Neural progenitor cell (in vitro differentiated cells): ENCODE measurements around the gene SYT1.

Experiments used
- EZH2phosphoT487 ChIP-seq: fragments of 200-600 bp; sonication (generic); IDR thresholded peaks from 2 replicates; pipeline ENCODE4 v1.6.1; 2017; ENCODE audit warnings: antibody characterized with exemption
- TF ChIP-seq, protein P1 (sequence below): fragments of 200-600 bp; sonication (generic); IDR thresholded peaks from 2 replicates; pipeline ENCODE4 v1.5.1; 2017; ENCODE audit warnings: antibody characterized with exemption, mild to moderate bottlenecking

DNA sequence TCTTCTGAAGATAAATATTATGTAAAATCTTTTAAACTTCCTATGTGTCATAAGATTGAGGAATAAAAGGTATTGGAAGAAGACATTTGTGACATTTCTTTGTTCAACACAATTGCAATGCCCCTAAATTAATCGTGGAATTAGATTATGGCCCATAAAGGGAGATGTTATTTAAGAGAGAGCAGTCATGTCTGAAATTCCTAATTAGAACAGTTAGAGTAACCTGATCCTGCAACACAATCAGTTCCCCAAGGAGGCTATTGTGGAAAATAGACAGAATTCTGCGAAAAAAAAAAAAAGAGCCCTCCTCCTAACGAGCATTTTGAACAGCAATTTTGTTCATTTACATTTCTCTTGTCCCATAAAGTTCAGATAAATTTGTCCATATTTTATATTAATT is 486.7 kb downstream of the SYT1 start:
- TF ChIP-seq, protein P1, sequence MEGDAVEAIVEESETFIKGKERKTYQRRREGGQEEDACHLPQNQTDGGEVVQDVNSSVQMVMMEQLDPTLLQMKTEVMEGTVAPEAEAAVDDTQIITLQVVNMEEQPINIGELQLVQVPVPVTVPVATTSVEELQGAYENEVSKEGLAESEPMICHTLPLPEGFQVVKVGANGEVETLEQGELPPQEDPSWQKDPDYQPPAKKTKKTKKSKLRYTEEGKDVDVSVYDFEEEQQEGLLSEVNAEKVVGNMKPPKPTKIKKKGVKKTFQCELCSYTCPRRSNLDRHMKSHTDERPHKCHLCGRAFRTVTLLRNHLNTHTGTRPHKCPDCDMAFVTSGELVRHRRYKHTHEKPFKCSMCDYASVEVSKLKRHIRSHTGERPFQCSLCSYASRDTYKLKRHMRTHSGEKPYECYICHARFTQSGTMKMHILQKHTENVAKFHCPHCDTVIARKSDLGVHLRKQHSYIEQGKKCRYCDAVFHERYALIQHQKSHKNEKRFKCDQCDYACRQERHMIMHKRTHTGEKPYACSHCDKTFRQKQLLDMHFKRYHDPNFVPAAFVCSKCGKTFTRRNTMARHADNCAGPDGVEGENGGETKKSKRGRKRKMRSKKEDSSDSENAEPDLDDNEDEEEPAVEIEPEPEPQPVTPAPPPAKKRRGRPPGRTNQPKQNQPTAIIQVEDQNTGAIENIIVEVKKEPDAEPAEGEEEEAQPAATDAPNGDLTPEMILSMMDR, result no peak
- TF ChIP-seq EZH2phosphoT487, result no peak
